GM21529 (cell line): Measurements from ENCODE around the gene ZFP28.

ENCODE experiments used
- ATAC-seq: cut with Tn5 transposase; IDR thresholded peaks from one replicate; pipeline ENCODE4 v1.9.1; 2021; ENCODE audit not compliant: unreplicated experiment

The ZFP28 gene

GRCh38 chr19:56595548-56595899 lies 56.8 kb downstream of the ZFP28 start:
- ATAC-seq = no peak

GRCh38 chr19:56596676-56597075 lies 57.9 kb downstream of the ZFP28 start:
- ATAC-seq = no peak

- ATAC-seq = no peak
Measured at GRCh38 chr19:56597696-56598095, 58.9 kb downstream of the ZFP28 start.

GRCh38 chr19:56601375-56601774 lies 62.6 kb downstream of the ZFP28 start:
- no peak for ATAC-seq

- ATAC-seq = no peak
Measured at GRCh38 chr19:56603829-56604228, 65.1 kb downstream of the ZFP28 start.
